ELF-1 (cell line): ENCODE data around the gene TAS2R43.
"Not testable (repeated sequence)": the region's sequence is repeated elsewhere in the genome, so short reads cannot be mapped to it uniquely, and the experiment has no call there.

ENCODE experiments used
- DNase-seq: peaks from one replicate; pipeline ENCODE4 v3.0.0-alpha.2; 2016; ENCODE audit warnings: low read depth, low spot score

The TAS2R43 gene

DNA sequence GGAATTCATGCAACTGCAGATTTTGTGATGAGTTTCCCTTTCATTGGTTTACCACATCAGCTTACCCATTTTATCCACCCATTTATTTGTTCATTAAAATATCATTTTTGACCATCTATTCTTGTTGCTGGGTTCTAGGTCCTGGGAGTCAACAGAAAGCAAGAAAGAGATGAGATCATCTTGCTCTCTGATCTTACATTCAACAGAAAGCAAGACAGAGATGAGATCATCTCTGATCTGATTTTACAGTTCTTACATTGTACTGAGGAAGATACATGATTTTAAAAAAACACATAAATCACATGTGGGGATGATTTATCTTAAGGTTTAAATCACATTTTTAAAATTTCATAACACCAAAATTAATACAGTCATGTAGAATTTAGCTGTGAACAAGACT is 32.3 kb downstream of the TAS2R43 start:
- no peak for DNase-seq

DNA sequence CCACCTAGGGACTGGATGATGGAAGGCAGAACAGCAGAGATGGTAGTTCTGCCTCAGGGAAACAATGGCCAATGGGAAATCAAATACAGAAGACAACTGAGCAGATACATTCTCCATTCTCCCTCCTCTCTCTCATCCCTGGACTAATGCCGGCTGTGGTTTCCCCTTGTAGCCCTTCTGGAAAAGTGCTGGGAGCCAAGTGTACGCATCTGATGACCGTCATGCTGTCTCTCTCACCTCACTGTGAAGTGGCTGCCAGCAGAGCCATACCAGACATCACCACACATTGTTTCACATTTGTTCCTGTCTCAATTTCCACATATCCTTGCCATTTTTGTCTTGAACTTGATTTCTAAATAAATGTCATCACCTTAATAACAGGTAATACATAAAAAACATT is 33.1 kb downstream of the TAS2R43 start:
- no peak for DNase-seq

- DNase-seq: no peak
These were observed 36.8 kb downstream of the TAS2R43 start for GRCh38 chr12:11055306-11055705.

GRCh38 chr12:11049806-11050531 is 42.1 kb downstream of the TAS2R43 start:
- not testable (repeated sequence) for DNase-seq

- DNase-seq: not testable (repeated sequence)
These were observed 50.7 kb downstream of the TAS2R43 start for GRCh38 chr12:11041366-11041765.
